ENCODE measurements around the gene ZSWIM7.
"Not testable (repeated sequence)": the region's sequence is repeated elsewhere in the genome, so short reads cannot be mapped to it uniquely, and the experiment has no call there.

The ZSWIM7 gene

DNA sequence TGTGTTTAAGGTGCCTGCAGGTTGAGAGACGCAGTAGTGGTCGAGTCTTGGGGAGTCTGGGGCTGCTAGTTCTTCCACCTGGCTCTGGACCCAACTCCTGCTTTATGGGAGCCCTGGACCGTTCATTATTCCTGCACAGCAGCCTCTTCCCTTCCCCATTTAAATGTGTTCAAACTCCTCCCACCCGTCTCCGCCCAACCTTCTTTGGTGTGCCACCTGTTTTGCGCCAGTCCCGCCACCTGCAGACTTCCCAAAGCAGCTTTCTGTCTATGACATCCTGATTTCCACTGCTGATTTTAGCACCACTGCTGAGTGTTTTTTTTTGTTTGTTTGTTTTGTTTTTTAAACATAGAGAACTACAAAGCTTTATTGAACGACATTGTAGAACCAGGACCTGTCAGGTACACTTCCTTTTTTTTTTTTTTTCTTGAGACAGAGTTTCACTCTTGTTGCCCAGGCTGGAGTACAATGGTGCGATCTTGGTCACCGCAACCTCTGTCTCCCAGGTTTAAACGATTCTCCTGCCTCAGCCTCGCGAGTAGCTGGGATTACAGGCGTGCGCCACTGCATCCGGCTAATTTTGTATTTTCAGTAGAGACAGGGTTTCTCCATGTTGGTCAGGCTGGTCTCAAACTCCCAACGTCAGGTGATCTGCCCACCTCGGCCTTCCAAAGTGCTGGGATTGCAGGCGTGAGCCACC, 41.7 kb downstream of the ZSWIM7 start:
- DNase-seq (ENCODE audit: low read depth, low spot score), result no peak

DNA sequence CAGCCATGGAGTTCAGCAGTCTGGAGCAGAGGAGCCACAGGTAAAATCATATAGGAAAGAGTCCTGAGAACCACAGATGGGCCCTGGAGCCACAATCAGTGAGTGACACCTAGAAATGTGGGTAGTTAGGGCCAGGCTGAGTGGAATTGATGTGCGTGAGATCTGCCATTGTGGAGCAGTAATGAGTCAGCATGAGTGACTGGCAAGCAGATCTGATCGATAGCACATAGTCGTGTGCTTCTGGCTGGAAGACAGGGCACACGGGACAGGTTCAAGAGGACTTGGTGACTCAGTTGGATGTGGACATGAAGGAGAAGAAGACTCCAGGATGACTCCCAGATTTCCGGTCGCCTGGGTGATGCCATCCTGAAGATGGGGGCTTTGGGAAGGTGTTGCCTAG, 42.3 kb downstream of the ZSWIM7 start:
- DNase-seq (ENCODE audit: low read depth, low spot score), result no peak

DNA sequence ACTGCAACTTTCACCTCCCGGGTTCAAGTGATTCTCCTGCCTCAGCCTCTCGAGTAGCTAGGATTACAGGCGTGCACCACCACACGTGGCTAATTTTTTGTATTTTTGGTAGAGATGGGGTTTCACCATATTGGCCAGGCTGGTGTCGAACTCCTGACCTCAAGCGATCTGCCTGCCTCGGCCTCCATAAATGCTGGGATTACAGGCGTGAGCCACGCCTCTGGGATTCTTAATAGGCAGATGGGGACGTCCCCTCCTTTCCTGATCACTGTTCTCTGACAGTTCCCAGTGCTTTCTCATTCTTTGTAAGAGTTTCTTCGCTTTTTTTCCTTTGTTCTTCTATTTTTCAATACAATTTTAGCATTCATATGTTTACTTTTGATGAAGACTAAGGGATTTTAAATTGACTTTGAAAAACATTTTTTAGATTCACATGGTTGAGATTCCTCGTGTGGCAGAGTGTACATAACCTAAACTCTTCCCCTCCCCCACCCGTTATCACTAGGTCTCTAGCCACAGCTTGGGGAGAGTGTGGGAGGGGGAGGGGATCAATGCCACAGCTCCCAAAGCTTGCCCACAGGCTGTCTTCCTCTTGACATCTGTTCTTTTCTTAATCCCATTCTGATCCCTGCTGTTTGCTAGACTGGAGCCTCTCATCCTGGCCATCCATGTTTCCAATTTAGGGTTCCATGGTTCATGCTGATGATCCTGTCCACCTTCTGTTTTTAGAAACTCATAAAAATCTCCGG, 43.5 kb downstream of the ZSWIM7 start:
- no peak for DNase-seq (ENCODE audit: low read depth, low spot score)

DNA sequence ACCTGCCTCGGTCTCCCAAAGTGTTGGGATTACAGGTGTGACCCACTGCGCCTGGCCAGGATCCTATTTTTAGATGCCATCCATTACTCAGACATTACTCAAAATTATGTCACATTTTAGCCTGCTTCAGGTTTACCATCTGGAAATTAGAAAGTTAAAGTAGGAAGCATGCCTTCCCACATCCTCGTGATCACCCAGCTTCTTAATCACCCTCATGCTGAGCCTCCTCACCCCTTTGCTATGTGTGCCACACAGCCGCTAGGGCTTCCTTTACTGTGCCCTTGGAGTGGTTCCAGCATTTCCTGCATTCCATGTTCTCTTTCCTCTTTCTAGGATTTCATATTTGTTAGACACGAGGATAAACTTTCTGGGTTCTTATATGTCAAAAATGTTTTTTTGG, 45.3 kb downstream of the ZSWIM7 start:
- no peak for DNase-seq (ENCODE audit: low read depth, low spot score)

DNA sequence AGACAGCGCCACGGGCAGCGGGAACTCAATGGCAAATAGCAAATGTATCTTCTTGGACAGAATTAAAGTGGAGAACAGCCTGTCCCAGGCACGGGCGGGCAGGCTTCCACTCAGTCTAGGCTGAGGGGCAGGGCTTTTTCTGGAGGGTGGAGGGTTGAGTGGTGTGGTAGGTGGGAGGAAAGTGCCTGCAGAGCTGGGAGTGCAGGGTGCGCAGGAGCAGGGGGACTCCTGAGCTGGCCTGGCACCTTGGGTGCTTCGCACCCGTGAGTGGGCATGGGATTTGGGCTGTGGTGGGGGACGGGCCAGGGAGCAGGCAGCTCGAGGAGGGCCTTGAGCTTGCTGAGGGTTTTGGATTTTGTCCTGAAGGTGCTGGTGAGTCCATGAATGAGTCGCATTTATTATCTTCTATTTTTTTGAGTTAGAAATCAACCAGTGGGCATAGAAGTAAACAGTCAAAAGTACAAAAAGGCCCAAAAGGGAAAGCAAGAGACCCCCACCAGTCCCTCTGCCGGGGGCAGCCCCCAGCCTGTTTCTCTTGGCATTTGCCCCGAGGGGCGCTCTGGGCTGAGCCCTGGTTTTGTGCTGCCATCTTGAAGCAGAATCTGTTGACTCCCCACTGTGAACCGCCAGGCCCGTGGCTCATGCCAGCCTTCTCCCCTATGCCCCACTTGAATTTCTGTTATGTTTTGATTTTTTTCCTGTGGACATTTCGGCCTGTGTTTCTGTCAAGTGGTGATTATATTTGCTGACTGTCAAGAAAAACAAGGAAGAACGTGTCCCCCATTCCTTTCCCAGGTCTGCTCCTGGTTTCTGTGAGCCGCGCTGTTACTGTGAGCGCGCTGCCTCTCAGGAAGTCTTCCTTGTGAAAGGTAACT, 46.4 kb downstream of the ZSWIM7 start:
- DNase-seq (ENCODE audit: low read depth, low spot score), result no peak

DNA sequence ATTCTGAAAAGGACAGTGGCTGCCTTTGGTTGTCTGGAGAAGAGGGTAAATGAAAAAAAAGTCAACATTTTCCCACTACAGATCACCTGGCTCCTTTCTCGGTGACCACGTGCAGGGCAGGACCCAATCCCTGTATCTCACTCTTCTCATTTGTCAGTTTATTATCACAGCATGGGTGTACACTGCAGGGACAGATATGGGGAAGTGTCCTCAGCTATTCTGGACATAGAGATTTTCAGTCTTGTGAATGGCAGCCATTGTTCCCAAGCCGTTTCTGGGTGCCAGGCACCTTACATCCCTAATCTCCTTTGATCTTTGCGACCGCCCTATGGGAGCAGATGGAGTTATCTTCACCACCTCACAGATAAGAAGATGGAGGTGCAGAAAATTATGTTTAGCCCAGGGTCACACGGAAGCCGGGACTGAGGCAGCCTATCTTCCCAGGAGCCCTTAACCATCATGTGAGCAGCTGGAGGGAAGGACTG, 47.4 kb downstream of the ZSWIM7 start:
- no peak for DNase-seq (ENCODE audit: low read depth, low spot score)

DNA sequence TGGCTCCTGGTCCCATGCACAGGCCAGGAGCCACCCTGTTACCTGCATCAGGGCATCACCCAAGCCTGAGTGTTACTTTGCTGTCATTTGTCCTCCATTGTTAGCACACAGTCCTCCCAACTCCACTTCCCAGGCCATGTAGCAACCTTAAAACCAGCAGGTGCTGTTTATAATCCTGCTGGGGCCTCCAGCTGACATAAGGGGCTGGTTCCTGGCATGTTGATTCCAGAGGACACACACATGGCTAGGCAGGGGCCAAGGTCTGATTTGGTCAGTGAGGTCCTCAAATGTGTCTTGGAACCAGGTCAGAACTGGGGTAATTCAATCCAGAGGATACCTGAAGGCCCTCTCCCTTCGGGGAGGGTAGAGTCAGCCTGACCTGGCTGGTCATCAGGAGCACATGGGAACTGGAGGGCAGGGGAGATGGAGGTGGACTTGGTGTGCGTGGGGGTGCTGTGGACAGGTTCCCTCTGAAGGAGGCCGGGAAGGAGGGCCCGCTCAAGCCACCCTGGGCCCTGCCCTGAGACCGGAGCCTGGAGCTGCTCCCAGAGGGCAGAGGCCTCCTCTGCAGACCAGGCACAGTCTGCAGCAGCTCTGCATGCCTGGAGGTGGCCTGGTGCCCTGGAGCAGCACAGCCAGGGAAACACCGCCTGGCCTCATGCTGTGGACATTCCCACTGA, 48.0 kb downstream of the ZSWIM7 start:
- no peak for DNase-seq (ENCODE audit: low read depth, low spot score)

DNA sequence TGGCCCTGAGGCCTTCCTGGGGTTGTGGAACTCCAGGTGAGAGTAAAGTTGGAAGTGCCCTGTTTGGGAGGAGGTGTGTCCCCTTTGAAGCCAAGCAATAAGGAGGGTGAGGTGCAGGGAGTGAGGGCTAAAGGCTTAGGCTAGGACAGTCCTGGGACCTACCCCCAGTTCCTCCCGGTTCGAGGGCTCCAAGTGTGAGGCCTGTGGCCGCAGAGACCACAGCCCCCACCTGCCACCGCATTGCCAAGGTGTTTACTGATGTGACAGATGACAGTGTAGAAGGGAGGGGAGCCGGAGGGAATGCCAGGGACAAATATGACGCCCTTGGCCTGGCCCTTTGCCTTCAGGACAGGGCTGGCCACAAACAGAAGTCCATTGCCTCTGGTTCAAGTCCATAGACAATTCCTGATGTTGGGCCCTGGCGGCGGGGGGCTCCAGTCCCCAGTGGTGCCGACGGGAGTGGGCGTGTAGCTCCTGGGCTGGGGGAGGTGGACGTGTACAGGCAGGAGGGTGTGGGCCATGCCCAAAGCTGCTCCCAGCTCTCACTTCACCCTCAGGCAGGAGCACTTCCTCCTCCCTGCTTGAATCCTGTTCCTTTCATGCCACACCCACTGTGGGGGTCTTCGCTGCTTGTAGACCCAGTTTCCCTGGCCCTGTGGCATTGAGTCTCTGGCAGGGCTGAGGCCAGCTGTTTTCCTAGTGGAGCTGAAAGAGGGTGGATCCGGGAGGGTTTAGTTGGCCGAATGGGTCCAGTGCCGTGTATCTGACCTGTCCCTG, 51.3 kb downstream of the ZSWIM7 start:
- DNase-seq (ENCODE audit: low read depth, low spot score), result no peak

DNA sequence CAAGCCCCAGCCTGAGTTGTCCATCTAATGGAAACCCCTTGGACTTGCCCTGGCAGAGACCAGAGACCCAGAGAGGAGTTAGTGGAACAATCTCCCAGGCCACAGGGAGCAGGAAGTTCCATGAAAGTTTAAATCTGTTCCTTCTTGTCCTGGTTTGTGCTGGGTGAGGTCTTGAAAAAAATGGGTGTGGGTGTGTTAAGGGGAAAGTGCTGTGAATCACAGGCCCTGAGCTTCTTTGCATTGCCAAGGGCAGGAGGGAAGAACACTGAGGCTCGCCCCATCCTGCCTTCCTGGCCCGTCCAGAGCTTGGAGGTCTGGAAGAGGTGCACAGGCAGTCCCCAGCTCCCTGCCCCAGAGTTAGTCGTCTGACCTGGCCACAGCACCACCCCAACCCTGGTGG, 52.2 kb downstream of the ZSWIM7 start:
- no peak for DNase-seq (ENCODE audit: low read depth, low spot score)

DNA sequence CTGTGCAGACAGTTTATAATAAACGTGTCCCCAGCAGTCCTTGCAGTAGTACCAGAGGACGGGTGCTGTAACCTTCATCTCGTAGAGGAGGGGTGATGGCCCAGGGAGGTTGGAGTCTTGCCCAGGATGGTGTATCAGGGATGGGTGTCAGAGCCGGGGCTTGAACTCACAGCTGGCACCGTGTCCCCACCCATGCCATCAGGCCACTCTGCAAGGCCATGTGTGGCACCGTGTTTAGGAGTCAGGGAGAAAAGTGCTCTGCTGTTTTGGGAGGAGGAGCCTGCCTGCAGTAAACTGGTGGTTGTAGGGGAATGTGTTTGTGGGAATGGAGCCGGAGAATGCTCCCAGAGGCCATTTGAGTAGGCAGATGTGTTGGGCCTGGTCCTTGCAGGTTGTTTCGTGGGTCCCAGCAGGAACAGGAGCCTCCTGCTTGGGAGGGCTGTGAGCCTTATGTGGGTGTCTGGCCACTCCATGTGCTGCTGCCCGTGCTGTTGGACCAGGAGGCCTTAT, 52.8 kb downstream of the ZSWIM7 start:
- DNase-seq (ENCODE audit: low read depth, low spot score), result no peak

DNA sequence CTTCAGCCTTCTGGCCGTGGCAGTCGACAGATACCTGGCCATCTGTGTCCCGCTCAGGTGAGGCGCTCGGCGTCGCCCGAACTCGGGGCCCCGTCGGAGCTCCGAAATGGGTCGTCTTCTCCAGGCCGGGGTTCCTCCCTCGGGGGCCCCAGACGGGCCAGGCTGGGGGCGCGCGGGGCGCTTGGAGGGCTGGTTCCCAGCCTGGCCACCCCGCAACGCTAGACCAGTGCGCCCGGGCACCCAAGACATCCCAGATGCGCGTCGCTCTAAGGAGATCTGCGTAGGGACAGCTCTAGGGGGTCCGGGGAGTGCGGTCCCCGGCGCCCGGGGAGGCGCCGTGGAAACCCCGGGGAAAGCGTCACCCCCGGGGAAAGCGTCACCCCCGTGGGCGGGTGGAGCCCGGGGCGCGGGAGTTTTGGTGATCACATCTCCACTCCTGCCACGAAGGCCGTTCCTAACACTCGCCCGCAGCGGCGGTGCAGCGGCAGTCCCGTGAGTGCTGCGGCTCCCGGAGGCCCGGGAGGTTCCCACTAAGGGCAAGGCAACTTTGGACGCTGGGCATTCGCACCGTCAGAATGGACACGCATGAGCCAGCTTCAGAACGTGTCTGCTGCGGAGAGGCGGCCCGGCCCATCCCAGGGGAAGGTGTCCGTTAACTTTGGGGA, 53.8 kb downstream of the ZSWIM7 start:
- no peak for DNase-seq (ENCODE audit: low read depth, low spot score)

DNA sequence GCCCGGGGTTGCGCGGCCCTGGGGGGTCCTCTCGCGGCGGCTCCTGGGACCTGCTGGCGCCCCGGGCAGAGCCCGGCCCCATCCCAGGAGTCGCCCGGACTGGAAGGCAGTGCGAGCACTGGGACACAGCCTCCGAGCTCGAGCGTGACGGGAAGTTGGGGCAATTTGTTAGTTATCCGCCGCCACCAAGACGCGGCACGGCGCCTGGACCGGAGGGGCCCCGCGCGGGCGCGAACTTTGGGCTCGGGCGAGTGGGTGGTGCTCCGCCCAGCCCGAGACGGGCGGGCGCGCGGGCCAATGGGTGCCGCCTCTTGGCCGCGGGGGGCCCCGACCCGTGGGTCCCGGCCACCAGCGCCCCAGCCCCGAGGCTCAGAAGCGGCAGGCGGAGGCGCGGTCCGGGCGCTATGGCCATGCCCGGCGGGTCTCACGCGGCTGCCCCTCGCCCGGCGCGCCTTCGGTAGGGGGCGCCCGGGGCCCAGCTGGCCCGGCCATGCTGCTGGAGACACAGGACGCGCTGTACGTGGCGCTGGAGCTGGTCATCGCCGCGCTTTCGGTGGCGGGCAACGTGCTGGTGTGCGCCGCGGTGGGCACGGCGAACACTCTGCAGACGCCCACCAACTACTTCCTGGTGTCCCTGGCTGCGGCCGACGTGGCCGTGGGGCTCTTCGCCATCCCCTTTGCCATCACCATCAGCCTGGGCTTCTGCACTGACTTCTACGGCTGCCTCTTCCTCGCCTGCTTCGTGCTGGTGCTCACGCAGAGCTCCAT, 54.6 kb downstream of the ZSWIM7 start, which contains the start of gene ADORA2B:
Gene ADORA2B, plus strand, starts transcription at position 372 of the 768 bp plus-strand sequence. Its CDS starts 119 bp downstream, at position 491.
- no peak for DNase-seq (ENCODE audit: low read depth, low spot score)

DNA sequence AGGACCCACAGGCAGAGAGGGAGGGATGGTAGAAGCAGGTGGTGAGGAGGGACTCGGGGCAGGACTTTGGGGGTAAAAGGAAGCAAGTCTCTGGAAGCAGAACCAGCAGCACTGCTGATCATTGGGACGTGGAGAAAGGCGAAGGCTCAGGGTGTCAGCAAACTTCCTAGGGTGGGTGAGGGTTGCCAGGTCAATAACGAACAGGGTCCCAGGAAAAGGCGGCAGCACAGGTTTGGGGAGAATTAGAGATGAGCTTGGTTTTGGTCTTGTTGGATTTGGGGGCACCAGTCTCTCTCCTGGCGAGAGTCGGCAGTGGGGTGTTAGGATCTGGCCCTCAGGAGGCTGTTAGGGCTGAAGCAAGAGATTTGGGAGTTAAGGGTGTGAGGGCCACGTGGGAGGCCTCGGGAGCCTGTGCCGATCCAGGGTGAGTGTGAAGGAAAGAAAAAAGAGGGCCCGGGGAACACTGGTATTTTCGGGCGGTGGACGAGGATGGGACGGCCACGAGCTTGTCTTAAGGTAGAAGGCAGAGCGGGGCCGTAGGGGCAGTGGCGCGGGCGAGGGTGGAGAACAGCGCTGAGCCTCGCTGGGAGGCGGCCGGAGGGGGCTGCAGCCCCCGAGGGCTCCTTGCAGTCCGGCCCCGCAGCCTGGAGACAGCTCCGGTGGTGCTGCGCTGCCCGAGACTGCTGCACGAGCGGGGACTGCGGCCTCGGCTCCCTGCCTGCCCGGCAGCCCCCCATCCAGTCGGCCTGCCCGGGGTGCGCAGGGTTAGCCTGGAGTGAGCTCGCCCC, 55.3 kb downstream of the ZSWIM7 start:
- no peak for DNase-seq (ENCODE audit: low read depth, low spot score)

DNA sequence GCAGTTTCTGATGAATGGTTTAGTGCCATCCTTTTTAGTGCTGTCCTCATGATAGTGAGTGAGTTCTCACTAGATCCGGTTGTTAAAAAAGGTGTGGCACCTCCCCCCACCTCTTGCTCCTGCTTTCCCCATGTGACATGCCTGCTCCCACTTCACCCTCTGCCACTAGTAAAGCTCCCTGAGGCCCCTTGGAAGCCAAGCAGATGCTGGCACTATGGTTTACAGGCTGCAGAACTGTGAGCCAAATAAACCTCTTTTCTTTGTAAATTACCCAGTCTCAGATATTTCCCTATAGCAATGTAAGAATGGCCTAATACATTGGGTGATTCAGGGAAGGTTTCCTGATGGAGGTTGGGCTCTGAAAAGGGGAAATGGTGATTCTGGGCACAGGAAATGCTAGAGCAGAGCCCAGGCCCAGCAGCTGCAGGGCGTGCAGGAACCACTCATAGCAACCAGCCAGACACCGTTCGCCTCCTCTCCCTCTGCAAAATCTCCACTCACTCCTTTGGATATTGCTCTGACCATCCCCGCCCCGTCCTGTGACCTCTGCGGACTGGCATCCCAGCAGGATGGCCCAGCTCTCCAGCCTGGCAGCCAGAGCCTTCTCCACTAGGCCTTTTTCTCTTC, 57.2 kb downstream of the ZSWIM7 start:
- DNase-seq (ENCODE audit: low read depth, low spot score), result no peak

DNA sequence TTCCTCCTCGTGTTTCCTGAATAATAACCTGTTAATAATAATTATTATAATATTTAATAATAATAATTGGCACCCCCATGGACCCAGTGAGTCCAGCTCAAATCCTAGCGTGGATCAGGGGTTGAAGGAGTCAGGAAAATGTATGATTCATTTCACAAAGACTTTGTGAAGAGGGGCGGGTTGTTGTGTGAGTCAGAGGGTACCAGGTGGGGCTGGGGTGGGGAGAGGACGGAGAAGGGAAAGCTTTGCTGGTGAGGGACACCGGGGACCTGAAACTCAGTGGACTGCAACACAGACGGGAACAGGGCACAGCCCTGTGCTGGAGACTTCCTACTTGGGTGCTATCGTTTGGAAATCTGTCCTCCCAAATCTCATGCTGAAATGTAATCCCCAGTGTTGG, 57.7 kb downstream of the ZSWIM7 start:
- no peak for DNase-seq (ENCODE audit: low read depth, low spot score)

DNA sequence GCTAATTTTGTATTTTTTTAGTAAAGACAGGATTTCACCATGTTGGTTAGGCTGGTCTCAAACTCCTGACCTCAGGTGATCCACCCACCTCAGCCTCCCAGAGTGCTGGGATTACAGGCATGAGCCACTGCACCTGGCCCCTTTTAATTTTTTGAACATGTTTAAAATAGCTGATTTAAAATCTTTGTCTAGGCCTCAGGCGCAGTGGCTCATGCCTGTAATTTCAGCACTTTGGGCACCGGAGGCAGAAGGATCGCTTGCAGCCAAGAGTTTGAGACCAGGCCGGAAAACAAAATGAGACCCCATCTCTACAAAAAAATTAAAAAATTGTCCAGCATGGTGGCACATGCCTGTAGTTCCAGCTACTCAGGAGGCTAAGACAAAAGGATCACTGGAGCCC, 63.0 kb downstream of the ZSWIM7 start:
- not testable (repeated sequence) for DNase-seq (ENCODE audit: low read depth, low spot score)

DNA sequence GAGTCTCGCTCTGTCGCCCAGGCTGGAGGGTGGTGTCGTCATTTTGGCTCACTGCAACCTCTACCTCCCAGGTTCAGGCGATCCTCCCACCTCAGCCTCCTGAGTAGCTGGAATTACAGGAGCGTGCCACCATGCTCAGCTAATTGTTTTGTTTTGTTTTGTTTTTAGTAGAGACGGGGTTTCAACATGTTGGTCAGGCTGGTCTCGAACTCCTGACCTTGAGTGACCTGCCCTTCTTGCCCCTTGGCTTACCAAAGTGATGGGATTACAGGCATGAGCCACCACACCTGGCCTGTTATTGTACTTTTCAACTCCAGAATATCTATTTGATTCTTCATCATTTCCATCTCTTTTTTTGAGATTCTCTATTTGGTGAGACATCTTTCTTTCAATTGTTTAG, 63.6 kb downstream of the ZSWIM7 start:
- no peak for DNase-seq (ENCODE audit: low read depth, low spot score)

DNA sequence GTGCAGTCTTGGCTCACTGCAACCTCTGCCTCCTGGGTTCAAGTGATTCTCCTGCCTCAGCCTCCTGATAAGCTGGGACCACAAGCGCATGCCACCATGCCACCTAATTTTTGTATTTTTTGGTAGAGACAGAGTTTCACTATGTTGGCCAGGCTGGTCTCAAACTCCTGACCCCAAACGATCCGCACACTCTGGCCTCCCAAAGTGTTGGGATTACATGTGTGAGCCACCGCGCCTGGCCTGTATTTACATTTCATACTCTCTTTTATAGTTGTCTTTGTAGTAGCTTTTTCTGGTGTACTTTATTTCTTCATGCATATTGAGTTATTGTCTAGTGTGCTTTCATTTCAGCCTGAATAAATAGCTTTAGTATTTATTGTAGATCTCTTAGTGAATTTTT, 64.6 kb downstream of the ZSWIM7 start:
- DNase-seq (ENCODE audit: low read depth, low spot score), result no peak

Data from activated naive CD8-positive, alpha-beta T cell treated with anti-CD3 and anti-CD28 coated beads, Interleukin-2, amount 50 U/mL, for 16 hours (primary cell).